PC-3 (cell line): ENCODE measurements around the gene LYPD3. TPM values are rescaled to one million over a fixed set of nuclear protein-coding genes. Genes with fewer than 3 reads are reported as not detected.
A peak's percentile ranks its signal among the peaks of the same experiment; 100 is the strongest.

ENCODE experiments used
- ATAC-seq: fragments of 200-7000 bp; cut with Tn5 transposase; 2 replicates; pipeline ENCODE4 v1.9.1; 2020; ENCODE audit warnings: mild to moderate bottlenecking, moderate library complexity
- BruUV-seq: library from RNA; stranded (reverse); fragments of 400-500 nt; replicated peaks from 2 replicates; lab custom pipeline; 2021; lab: Mats Ljungman, UMichigan
- CTCF ChIA-PET: fragments of 300-600 bp; sonication (Branson Sonifier 250); formaldehyde crosslinking; loops from one replicate; lab custom pipeline; 2022; ENCODE audit warnings: antibody characterized with exemption; lab: Charles Lee
- POLR2A ChIA-PET: fragments of 300-600 bp; sonication (Branson Sonifier 250); formaldehyde crosslinking; loops from one replicate; lab custom pipeline; 2022; ENCODE audit warnings: antibody characterized with exemption; ENCODE audit not compliant: unreplicated experiment; lab: Charles Lee
- DNase-seq: peaks from one replicate; pipeline ENCODE4 v3.0.0-alpha.2; 2015
- H2AFZ ChIP-seq: fragments of 300-600 bp; sonication (generic); 2 replicates; pipeline ENCODE4 v1.6.0; 2016; ENCODE audit warnings: antibody characterized with exemption, low read length
- H3F3A ChIP-seq: fragments of 300-600 bp; sonication (generic); one replicate; pipeline ENCODE4 v1.6.0; 2017; ENCODE audit warnings: antibody characterized with exemption, low read length, control low read depth, mild to moderate bottlenecking; ENCODE audit not compliant: unreplicated experiment
- H3K27ac ChIP-seq: fragments of 300-600 bp; sonication (generic); 2 replicates; pipeline ENCODE4 v1.5.1; 2016; ENCODE audit warnings: mild to moderate bottlenecking, low read length
- H3K27me3 ChIP-seq: fragments of 300-600 bp; sonication (generic); 2 replicates; pipeline ENCODE4 v1.6.1; 2016; ENCODE audit warnings: low read length, mixed read lengths
- H3K36me3 ChIP-seq: fragments of 300-600 bp; sonication (generic); 2 replicates; pipeline ENCODE4 v1.6.1; 2016; ENCODE audit warnings: low read depth, mixed run types, low read length, mixed read lengths
- H3K4me1 ChIP-seq: fragments of 300-600 bp; sonication (generic); 2 replicates; pipeline ENCODE4 v1.5.1; 2016; ENCODE audit warnings: low read length; ENCODE audit not compliant: insufficient read depth
- H3K4me2 ChIP-seq: fragments of 300-600 bp; sonication (generic); 2 replicates; pipeline ENCODE4 v1.6.0; 2016; ENCODE audit warnings: low read length
- H3K4me3 ChIP-seq: fragments of 300-600 bp; sonication (generic); 2 replicates; pipeline ENCODE4 v1.5.1; 2016; ENCODE audit warnings: mild to moderate bottlenecking, low read length, mixed read lengths
- H3K79me2 ChIP-seq: fragments of 300-600 bp; sonication (generic); 2 replicates; pipeline ENCODE4 v1.6.1; 2017; ENCODE audit warnings: low read length, mixed read lengths
- H3K9ac ChIP-seq: fragments of 300-600 bp; sonication (generic); 2 replicates; pipeline ENCODE4 v1.6.0; 2016; ENCODE audit warnings: mild to moderate bottlenecking, low read length
- H3K9me2 ChIP-seq: fragments of 300-600 bp; sonication (generic); replicated peaks from 2 replicates; pipeline ENCODE4 v1.6.1; 2016; ENCODE audit warnings: mixed run types, low read length, mixed read lengths
- H3K9me3 ChIP-seq: fragments of 300-600 bp; sonication (generic); 2 replicates; pipeline ENCODE4 v1.6.1; 2016; ENCODE audit warnings: low read length, mixed read lengths
- H4K20me1 ChIP-seq: fragments of 300-600 bp; sonication (generic); 2 replicates; pipeline ENCODE4 v1.6.1; 2016; ENCODE audit warnings: low read length, mixed read lengths
- EZH2 ChIP-seq: fragments of 300-600 bp; sonication (generic); IDR thresholded peaks from one replicate; pipeline ENCODE4 v1.6.1; 2017; ENCODE audit warnings: antibody characterized with exemption, mild to moderate bottlenecking, low read length; ENCODE audit not compliant: unreplicated experiment
- EZH2phosphoT487 ChIP-seq: fragments of 300-600 bp; sonication (generic); IDR thresholded peaks from 2 replicates; pipeline ENCODE4 v1.6.1; 2018; ENCODE audit warnings: mild to moderate bottlenecking, antibody characterized with exemption, low read length, borderline replicate concordance
- intact Hi-C: fragments of 100-400 bp; cut with micrococcal nuclease; formaldehyde crosslinking; loops from 2 replicates; pipeline ENCODE4 v1.9.0; 2023
- total RNA-seq: library from RNA; depleted of rRNA; stranded (reverse); fragments of >200 nt; gene quantifications from 2 replicates; pipeline ENCODE4 v1.2.3, GENCODE V29; 2014
- TF ChIP-seq, protein P1 (sequence below): fragments of 300-600 bp; sonication (generic); conservative IDR thresholded peaks from 2 replicates; pipeline ENCODE4 v1.5.1; 2017; ENCODE audit warnings: antibody characterized with exemption, low read depth, mild to moderate bottlenecking, low read length

The LYPD3 gene
- total RNA-seq, 1 experiment from 2014 or later, result 16.8 TPM

- ATAC-seq, result peak; percentile 37
- no peaks in the 10 kb centered on the region for H3K9me2 ChIP-seq
- no peaks in the 10 kb centered on the region for H3K9me3 ChIP-seq
- H3F3A ChIP-seq, result no peaks in the 10 kb centered on the region
- no peaks in the 10 kb centered on the region for H4K20me1 ChIP-seq
- 0 out of 2 replicates have a peak, but pooled peaks cover 9% of the 10 kb centered on the region for H3K79me2 ChIP-seq
- H3K36me3 ChIP-seq, result no peaks in the 10 kb centered on the region
- BruUV-seq, result TSS peak; percentile 17
- ChIA-PET CTCF (interaction anchor here (1.0 to 1.4 kb wide), 2 partner anchors 17 to 55 kb away, joined by 3 to 9 read pairs; no protein-coding TSS in a partner anchor), POLR2A (no interaction called here)
- no peaks in the 10 kb centered on the region for H3K27me3 ChIP-seq
- intact Hi-C loops, result loop anchor here (5.0 kb wide), 1 partner anchor 38 kb away; the partner anchor contains the start of gene PHLDB3
- peak overlapping the region; percentile 95 for H3K4me2 ChIP-seq
- DNase-seq, result no peak
- peak overlapping the region; percentile 86 for H3K27ac ChIP-seq
- peaks cover 49% of the 10 kb centered on the region for H3K4me1 ChIP-seq
- H3K4me3 ChIP-seq, result peak overlapping the region; percentile 81
- H3K9ac ChIP-seq, result peak overlapping the region; percentile 90
- TF ChIP-seq, protein P1, sequence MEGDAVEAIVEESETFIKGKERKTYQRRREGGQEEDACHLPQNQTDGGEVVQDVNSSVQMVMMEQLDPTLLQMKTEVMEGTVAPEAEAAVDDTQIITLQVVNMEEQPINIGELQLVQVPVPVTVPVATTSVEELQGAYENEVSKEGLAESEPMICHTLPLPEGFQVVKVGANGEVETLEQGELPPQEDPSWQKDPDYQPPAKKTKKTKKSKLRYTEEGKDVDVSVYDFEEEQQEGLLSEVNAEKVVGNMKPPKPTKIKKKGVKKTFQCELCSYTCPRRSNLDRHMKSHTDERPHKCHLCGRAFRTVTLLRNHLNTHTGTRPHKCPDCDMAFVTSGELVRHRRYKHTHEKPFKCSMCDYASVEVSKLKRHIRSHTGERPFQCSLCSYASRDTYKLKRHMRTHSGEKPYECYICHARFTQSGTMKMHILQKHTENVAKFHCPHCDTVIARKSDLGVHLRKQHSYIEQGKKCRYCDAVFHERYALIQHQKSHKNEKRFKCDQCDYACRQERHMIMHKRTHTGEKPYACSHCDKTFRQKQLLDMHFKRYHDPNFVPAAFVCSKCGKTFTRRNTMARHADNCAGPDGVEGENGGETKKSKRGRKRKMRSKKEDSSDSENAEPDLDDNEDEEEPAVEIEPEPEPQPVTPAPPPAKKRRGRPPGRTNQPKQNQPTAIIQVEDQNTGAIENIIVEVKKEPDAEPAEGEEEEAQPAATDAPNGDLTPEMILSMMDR, result no peak
- TF ChIP-seq EZH2phosphoT487, result no peak
- H2AFZ ChIP-seq, result peak overlapping the region; percentile 89
Observed at GRCh38 chr19:43464134-43464775, 1.2 kb downstream of the LYPD3 start.

DNA sequence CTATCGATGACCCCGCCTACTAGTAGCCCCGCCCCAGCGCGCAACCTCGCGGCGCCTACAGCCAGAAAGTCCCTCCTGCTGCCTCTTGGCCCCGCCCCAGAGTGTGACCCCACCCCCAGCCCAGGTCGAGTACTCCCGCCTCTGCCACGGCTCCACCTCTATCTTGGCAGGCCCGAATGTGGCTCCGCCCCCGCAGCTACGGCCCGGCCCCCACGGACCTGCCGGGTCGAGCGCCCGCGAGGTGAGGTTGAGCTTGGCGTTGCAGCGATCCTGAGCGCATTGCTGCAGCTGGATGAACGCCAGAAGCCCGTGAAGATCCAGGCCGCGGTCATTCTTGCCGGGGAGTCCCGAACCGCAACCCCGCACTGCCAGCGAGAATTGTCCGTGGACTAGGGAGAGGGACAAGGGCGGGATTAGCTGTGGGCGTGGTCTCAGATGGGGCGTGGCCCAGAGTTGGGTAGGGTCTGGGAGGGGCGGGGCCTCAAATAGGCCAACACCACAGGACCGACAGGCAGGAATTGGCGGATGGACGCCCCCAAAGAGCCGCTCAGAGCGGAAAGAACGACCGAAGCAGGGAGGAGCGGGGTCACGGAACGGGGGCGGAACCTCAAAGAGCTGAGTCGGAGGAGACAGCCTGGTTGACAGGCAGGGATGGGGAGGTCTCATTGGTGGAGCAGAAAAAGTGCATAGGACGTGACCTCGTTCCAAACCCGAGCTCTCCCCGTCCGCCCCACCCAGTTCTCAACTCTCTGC, 1.9 kb downstream of the LYPD3 start:
- DNase-seq, result peak; percentile 91
- no TSS peak for BruUV-seq

More for the DNA sequence above, 1.9 kb downstream of the LYPD3 start:
- Histone ChIP-seq H3K9me3 (no peaks in the 10 kb centered on the region), H3K9me2 (no peaks in the 10 kb centered on the region), H3K27me3 (no peaks in the 10 kb centered on the region), H3F3A (no peaks in the 10 kb centered on the region), H3K36me3 (no peaks in the 10 kb centered on the region), H3K27ac (peak overlapping the region; percentile 86), H3K4me1 (peaks cover 42% of the 10 kb centered on the region), H3K4me2 (peak overlapping the region; percentile 95), H4K20me1 (no peaks in the 10 kb centered on the region), H3K79me2 (0 out of 2 replicates have a peak, but pooled peaks cover 9% of the 10 kb centered on the region), H3K9ac (peak overlapping the region; percentile 90), H3K4me3 (peak overlapping the region; percentile 81), H2AFZ (peak overlapping the region; percentile 89)
- ATAC-seq, result peak; percentile 73
- POLR2A ChIA-PET, result no interaction called here
- intact Hi-C loops, result loop anchor here (5.0 kb wide), 1 partner anchor 39 kb away; the partner anchor contains the start of gene PHLDB3
- CTCF ChIA-PET, result interaction anchor here (0.5 to 1.4 kb wide), 5 partner anchors 16 to 1107 kb away, joined by 3 to 14 read pairs (median 9); partner anchors contain the start of gene SMG9
- TF ChIP-seq EZH2 (no peak), EZH2phosphoT487 (no peak)
- TF ChIP-seq, protein P1, result no peak
